ENCODE data around the gene SKIC2. TPM values are rescaled to one million over a fixed set of nuclear protein-coding genes. Genes with fewer than 3 reads are reported as not detected.
A peak's percentile ranks its signal among the peaks of the same experiment; 100 is the strongest.

SKIC2 gene
- total RNA-seq, 1 experiment from 2014 or later: 182 TPM

GRCh38 chr6:31948753-31949413 is 10.1 kb upstream of the SKIC2 start:
- no peaks in the 10 kb centered on the region for H3K27me3 Mint-ChIP-seq (ENCODE audit: unreplicated experiment)
- no TSS peak for BruUV-seq (replicated peaks)
- intact Hi-C loops (cut with micrococcal nuclease; ENCODE audit: unreplicated experiment): loop anchor here (10.0 kb wide), 2 partner anchors 174 to 246 kb away; partner anchors contain the start of genes GPSM3, PBX2 and VWA7
- H3K9me3 Mint-ChIP-seq (ENCODE audit: low read depth, unreplicated experiment): no peaks in the 10 kb centered on the region
- peak overlapping the region; percentile 77 for H3K4me3 Mint-ChIP-seq (ENCODE audit: low read depth, unreplicated experiment)
- peaks cover 84% of the 10 kb centered on the region for H3K36me3 Mint-ChIP-seq (ENCODE audit: insufficient read depth, unreplicated experiment)
- H3K4me1 Mint-ChIP-seq (ENCODE audit: low read depth, unreplicated experiment): peaks cover 71% of the 10 kb centered on the region
- TF ChIP-seq CTCF (IDR thresholded peaks at IDR 0.05; ENCODE audit: unreplicated experiment): no peak
- CTCF ChIA-PET: interaction anchor here (0.6 to 1.1 kb wide), 2 partner anchors 19 to 51 kb away, joined by 3 read pairs; partner anchors contain the start of gene EHMT2
- DNase-seq: peak; percentile 41
- peak overlapping the region; percentile 84 for H3K27ac Mint-ChIP-seq (ENCODE audit: unreplicated experiment)

GRCh38 chr6:31949926-31950548 is 8.9 kb upstream of the SKIC2 start:
- Mint-ChIP-seq H3K4me3 (ENCODE audit: low read depth, unreplicated experiment) (no peak overlapping the region), H3K4me1 (ENCODE audit: low read depth, unreplicated experiment) (peaks cover 60% of the 10 kb centered on the region), H3K36me3 (ENCODE audit: insufficient read depth, unreplicated experiment) (peaks cover 95% of the 10 kb centered on the region), H3K9me3 (ENCODE audit: low read depth, unreplicated experiment) (no peaks in the 10 kb centered on the region), H3K27me3 (ENCODE audit: unreplicated experiment) (no peaks in the 10 kb centered on the region), H3K27ac (ENCODE audit: unreplicated experiment) (peak overlapping the region; percentile 84)
- BruUV-seq (replicated peaks): no TSS peak
- no peak for DNase-seq
- intact Hi-C loops (cut with micrococcal nuclease; ENCODE audit: unreplicated experiment): loop anchor here (10.0 kb wide), 2 partner anchors 175 to 245 kb away; partner anchors contain the start of genes GPSM3, PBX2 and VWA7
- TF ChIP-seq CTCF (IDR thresholded peaks at IDR 0.05; ENCODE audit: unreplicated experiment): no peak
- CTCF ChIA-PET: interaction anchor here (0.6 to 1.2 kb wide), 2 partner anchors 47 to 252 kb away, joined by 3 to 6 read pairs; no protein-coding TSS in a partner anchor

- peaks cover 95% of the 10 kb centered on the region for H3K36me3 Mint-ChIP-seq (ENCODE audit: insufficient read depth, unreplicated experiment)
- DNase-seq: peak; percentile 92
- H3K4me3 Mint-ChIP-seq (ENCODE audit: low read depth, unreplicated experiment): no peak overlapping the region
- BruUV-seq (replicated peaks): no TSS peak
- no peaks in the 10 kb centered on the region for H3K9me3 Mint-ChIP-seq (ENCODE audit: low read depth, unreplicated experiment)
- CTCF ChIA-PET: interaction anchor here (0.5 to 2.8 kb wide), 26 partner anchors 12 to 360 kb away, joined by 3 to 30 read pairs (median 4); partner anchors contain the start of genes DDAH2, DXO, EHMT2 and LY6G5C
- peak; percentile 95 for TF ChIP-seq CTCF (IDR thresholded peaks at IDR 0.05; ENCODE audit: unreplicated experiment)
- H3K4me1 Mint-ChIP-seq (ENCODE audit: low read depth, unreplicated experiment): peaks cover 41% of the 10 kb centered on the region
- H3K27ac Mint-ChIP-seq (ENCODE audit: unreplicated experiment): peak overlapping the region; percentile 69
- H3K27me3 Mint-ChIP-seq (ENCODE audit: unreplicated experiment): no peaks in the 10 kb centered on the region
- intact Hi-C loops (cut with micrococcal nuclease; ENCODE audit: unreplicated experiment): loop anchor here (1.0 kb wide), 2 partner anchors 50 to 272 kb away; partner anchors contain the start of gene ZBTB12
These were observed 6.7 kb upstream of the SKIC2 start for GRCh38 chr6:31952140-31952805.

- intact Hi-C loops (cut with micrococcal nuclease; ENCODE audit: unreplicated experiment): loop anchor here (1.0 kb wide), 2 partner anchors 51 to 273 kb away; partner anchors contain the start of gene ZBTB12
- no TSS peak for BruUV-seq (replicated peaks)
- DNase-seq: no peak
- TF ChIP-seq CTCF (IDR thresholded peaks at IDR 0.05; ENCODE audit: unreplicated experiment): no peak
- Mint-ChIP-seq H3K27ac (ENCODE audit: unreplicated experiment) (peak overlapping the region; percentile 69), H3K4me1 (ENCODE audit: low read depth, unreplicated experiment) (peaks cover 41% of the 10 kb centered on the region), H3K36me3 (ENCODE audit: insufficient read depth, unreplicated experiment) (peaks cover 95% of the 10 kb centered on the region), H3K27me3 (ENCODE audit: unreplicated experiment) (no peaks in the 10 kb centered on the region), H3K4me3 (ENCODE audit: low read depth, unreplicated experiment) (no peak overlapping the region), H3K9me3 (ENCODE audit: low read depth, unreplicated experiment) (no peaks in the 10 kb centered on the region)
- CTCF ChIA-PET: interaction anchor here (0.6 to 2.8 kb wide), 19 partner anchors 13 to 272 kb away, joined by 3 to 30 read pairs (median 4); partner anchors contain the start of genes DDAH2, DXO, EHMT2 and LY6G5C
These were observed 6.1 kb upstream of the SKIC2 start for GRCh38 chr6:31952890-31953289.
